PC-9 (cell line): ENCODE data around the gene IL23R. TPM values are rescaled to one million over a fixed set of nuclear protein-coding genes. Genes with fewer than 3 reads are reported as not detected.

Experiments used
- BruUV-seq: library from RNA; stranded (reverse); fragments of 400-500 nt; replicated peaks from 2 replicates; lab custom pipeline; 2021; lab: Mats Ljungman, UMichigan
- CTCF ChIA-PET: fragments of 300-600 bp; sonication (Branson Sonifier 250); formaldehyde crosslinking; loops from one replicate; lab custom pipeline; 2022; ENCODE audit warnings: antibody characterized with exemption; lab: Charles Lee
- POLR2A ChIA-PET: fragments of 300-600 bp; sonication (Branson Sonifier 250); formaldehyde crosslinking; loops from one replicate; lab custom pipeline; 2022; ENCODE audit warnings: antibody characterized with exemption; ENCODE audit not compliant: unreplicated experiment; lab: Charles Lee
- DNase-seq, 2 experiments: peaks; one replicate each; pipeline versions ENCODE4 v3.0.0 to v3.0.0-alpha.2; 2015 to 2022; ENCODE audit warnings: mixed read lengths in 1 of 2
- H2AFZ ChIP-seq: fragments of 200-600 bp; sonication (generic); 2 replicates; pipeline ENCODE4 v1.8.1; 2017; ENCODE audit warnings: antibody characterized with exemption
- H3F3A ChIP-seq: fragments of 200-600 bp; sonication (generic); 2 replicates; pipeline ENCODE4 v1.8.1; 2017; ENCODE audit warnings: antibody characterized with exemption, mild to moderate bottlenecking, low read depth; ENCODE audit not compliant: insufficient read depth
- H3K27ac ChIP-seq: fragments of 200-600 bp; sonication (generic); 2 replicates; pipeline ENCODE4 v1.6.1; 2016; ENCODE audit warnings: mixed run types
- H3K27me3 ChIP-seq: fragments of 200-600 bp; sonication (generic); 2 replicates; pipeline ENCODE4 v1.6.1; 2016; ENCODE audit warnings: low read depth, mixed run types; ENCODE audit not compliant: insufficient read depth
- H3K36me3 ChIP-seq: fragments of 200-600 bp; sonication (generic); 2 replicates; pipeline ENCODE4 v1.6.1; 2016; ENCODE audit warnings: low read depth, mixed run types
- H3K4me1 ChIP-seq: fragments of 200-600 bp; sonication (generic); replicated peaks from 2 replicates; pipeline ENCODE4 v1.6.1; 2016; ENCODE audit warnings: mixed run types; ENCODE audit not compliant: insufficient read depth
- H3K4me2 ChIP-seq: fragments of 200-600 bp; sonication (generic); 2 replicates; pipeline ENCODE4 v1.6.1; 2017; ENCODE audit warnings: mixed run types
- H3K4me3 ChIP-seq: fragments of 200-600 bp; sonication (generic); 2 replicates; pipeline ENCODE4 v1.6.1; 2016; ENCODE audit warnings: mixed run types
- H3K79me2 ChIP-seq: fragments of 200-600 bp; sonication (generic); 2 replicates; pipeline ENCODE4 v1.6.1; 2017; ENCODE audit warnings: low read depth, mixed run types
- H3K9me2 ChIP-seq: fragments of 200-600 bp; sonication (generic); 2 replicates; pipeline ENCODE4 v1.8.1; 2017; ENCODE audit warnings: mild to moderate bottlenecking; ENCODE audit not compliant: insufficient read depth
- H3K9me3 ChIP-seq: fragments of 200-600 bp; sonication (generic); 2 replicates; pipeline ENCODE4 v1.8.1; 2016; ENCODE audit warnings: low read depth; ENCODE audit not compliant: insufficient read depth
- H4K20me1 ChIP-seq: fragments of 200-600 bp; sonication (generic); 2 replicates; pipeline ENCODE4 v1.8.1; 2017; ENCODE audit not compliant: insufficient read depth
- EZH2 ChIP-seq: fragments of 200-600 bp; sonication (generic); IDR thresholded peaks from 2 replicates; pipeline ENCODE4 v1.8.0; 2017; ENCODE audit warnings: antibody characterized with exemption, low read depth
- intact Hi-C: fragments of 100-400 bp; cut with micrococcal nuclease; formaldehyde crosslinking; loops from one replicate; pipeline ENCODE4 v1.10.0; 2022; ENCODE audit not compliant: unreplicated experiment
- total RNA-seq: library from RNA; stranded (reverse); gene quantifications from 2 replicates; pipeline ENCODE4 v1.2.3, GENCODE V29; 2021
- TF ChIP-seq, protein P1 (sequence below): fragments of 200-600 bp; sonication (generic); conservative IDR thresholded peaks from 2 replicates; pipeline ENCODE4 v1.6.1; 2017; ENCODE audit warnings: mixed run types, antibody characterized with exemption, mild to moderate bottlenecking, moderate library complexity

Gene IL23R
- total RNA-seq, 1 experiment from 2014 or later: not detected

DNA sequence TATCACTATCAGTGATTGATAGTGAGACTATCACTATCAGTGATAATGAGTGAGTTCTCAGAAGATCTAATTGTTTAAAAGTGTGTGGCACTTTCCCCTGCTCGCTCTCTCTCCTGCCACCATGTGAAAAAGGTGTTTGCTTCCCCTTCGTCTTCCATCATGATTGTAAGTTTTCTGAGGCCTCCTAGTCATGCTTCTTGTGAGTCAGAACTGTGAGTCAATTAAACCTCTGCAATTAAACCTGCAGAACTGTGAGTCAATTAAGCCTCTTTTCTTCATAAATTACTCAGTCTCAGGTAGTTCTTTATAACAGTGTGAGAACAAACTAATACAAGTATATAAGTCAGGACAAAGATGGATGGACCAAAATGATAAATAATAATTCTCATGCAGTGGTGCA lies 7.0 kb upstream of the IL23R start:
- no peak overlapping the region for H3K27ac ChIP-seq
- H3F3A ChIP-seq: peaks cover 21% of the 10 kb centered on the region; the same call in 1 of the 2 replicates
- no TSS peak for BruUV-seq
- H3K4me1 ChIP-seq: peaks cover 7% of the 10 kb centered on the region; the same call in 1 of the 2 replicates
- H3K4me2 ChIP-seq: no peak overlapping the region
- ChIA-PET POLR2A (no interaction called here), CTCF (no interaction called here)
- DNase-seq: no peak
- intact Hi-C loops: no loop called here
- no peak overlapping the region for H2AFZ ChIP-seq
- H3K27me3 ChIP-seq: no peaks in the 10 kb centered on the region
- H3K79me2 ChIP-seq: no peaks in the 10 kb centered on the region
- H3K4me3 ChIP-seq: no peak overlapping the region
- TF ChIP-seq EZH2: no peak
- TF ChIP-seq, protein P1, sequence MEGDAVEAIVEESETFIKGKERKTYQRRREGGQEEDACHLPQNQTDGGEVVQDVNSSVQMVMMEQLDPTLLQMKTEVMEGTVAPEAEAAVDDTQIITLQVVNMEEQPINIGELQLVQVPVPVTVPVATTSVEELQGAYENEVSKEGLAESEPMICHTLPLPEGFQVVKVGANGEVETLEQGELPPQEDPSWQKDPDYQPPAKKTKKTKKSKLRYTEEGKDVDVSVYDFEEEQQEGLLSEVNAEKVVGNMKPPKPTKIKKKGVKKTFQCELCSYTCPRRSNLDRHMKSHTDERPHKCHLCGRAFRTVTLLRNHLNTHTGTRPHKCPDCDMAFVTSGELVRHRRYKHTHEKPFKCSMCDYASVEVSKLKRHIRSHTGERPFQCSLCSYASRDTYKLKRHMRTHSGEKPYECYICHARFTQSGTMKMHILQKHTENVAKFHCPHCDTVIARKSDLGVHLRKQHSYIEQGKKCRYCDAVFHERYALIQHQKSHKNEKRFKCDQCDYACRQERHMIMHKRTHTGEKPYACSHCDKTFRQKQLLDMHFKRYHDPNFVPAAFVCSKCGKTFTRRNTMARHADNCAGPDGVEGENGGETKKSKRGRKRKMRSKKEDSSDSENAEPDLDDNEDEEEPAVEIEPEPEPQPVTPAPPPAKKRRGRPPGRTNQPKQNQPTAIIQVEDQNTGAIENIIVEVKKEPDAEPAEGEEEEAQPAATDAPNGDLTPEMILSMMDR: no peak
- H3K9me2 ChIP-seq: no peaks in the 10 kb centered on the region
- H3K9me3 ChIP-seq: no peaks in the 10 kb centered on the region
- no peaks in the 10 kb centered on the region for H4K20me1 ChIP-seq
- no peaks in the 10 kb centered on the region for H3K36me3 ChIP-seq

- no TSS peak for BruUV-seq
- no peak overlapping the region for H2AFZ ChIP-seq
- H3K4me1 ChIP-seq: peaks cover 7% of the 10 kb centered on the region; the same call in 1 of the 2 replicates
- H3K27ac ChIP-seq: peak overlapping the region; percentile 25; the same call in 1 of the 2 replicates
- TF ChIP-seq, protein P1: no peak
- TF ChIP-seq EZH2: no peak
- H3K9me3 ChIP-seq: 0 out of 2 replicates have a peak, but pooled peaks cover 2% of the 10 kb centered on the region
- H3K4me3 ChIP-seq: no peak overlapping the region
- DNase-seq: peak; percentile 53 to 92
- no peaks in the 10 kb centered on the region for H3K79me2 ChIP-seq
- H3K27me3 ChIP-seq: no peaks in the 10 kb centered on the region
- H3K4me2 ChIP-seq: peak overlapping the region; percentile 26; the same call in 1 of the 2 replicates
- intact Hi-C loops: no loop called here
- H3K9me2 ChIP-seq: no peaks in the 10 kb centered on the region
- peaks cover 21% of the 10 kb centered on the region; the same call in 1 of the 2 replicates for H3F3A ChIP-seq
- no peaks in the 10 kb centered on the region for H4K20me1 ChIP-seq
- CTCF ChIA-PET: no interaction called here
- POLR2A ChIA-PET: no interaction called here
- no peaks in the 10 kb centered on the region for H3K36me3 ChIP-seq
These were observed 3.3 kb upstream of the IL23R start for GRCh38 chr1:67162954-67163353.

- H3K9me2 ChIP-seq: no peaks in the 10 kb centered on the region
- peaks cover 21% of the 10 kb centered on the region; the same call in 1 of the 2 replicates for H3F3A ChIP-seq
- ChIA-PET POLR2A (no interaction called here), CTCF (no interaction called here)
- H3K27me3 ChIP-seq: no peaks in the 10 kb centered on the region
- DNase-seq: no peak
- H3K9me3 ChIP-seq: 0 out of 2 replicates have a peak, but pooled peaks cover 2% of the 10 kb centered on the region
- intact Hi-C loops: no loop called here
- no peaks in the 10 kb centered on the region for H3K36me3 ChIP-seq
- H3K4me1 ChIP-seq: peaks cover 7% of the 10 kb centered on the region
- no peak overlapping the region for H3K27ac ChIP-seq
- no peaks in the 10 kb centered on the region for H3K79me2 ChIP-seq
- H3K4me2 ChIP-seq: no peak overlapping the region
- H4K20me1 ChIP-seq: no peaks in the 10 kb centered on the region
- no TSS peak for BruUV-seq
- no peak for TF ChIP-seq EZH2
- TF ChIP-seq, protein P1: no peak
- H3K4me3 ChIP-seq: no peak overlapping the region
- no peak overlapping the region for H2AFZ ChIP-seq
These were observed 699 bp upstream of the IL23R start for GRCh38 chr1:67165468-67166041.
